GM21360 (cell line): ENCODE data around the gene SHFL.

ENCODE experiments used
- ATAC-seq: cut with Tn5 transposase; IDR thresholded peaks from one replicate; pipeline ENCODE4 v1.9.1; 2021; ENCODE audit warnings: mild to moderate bottlenecking, moderate library complexity; ENCODE audit not compliant: unreplicated experiment

SHFL gene

GRCh38 chr19:10087296-10088061, 1.4 kb downstream of the SHFL start:
- ATAC-seq: no peak

GRCh38 chr19:10088949-10089554, 2.9 kb downstream of the SHFL start:
- ATAC-seq: no peak

GRCh38 chr19:10089801-10090375, 3.8 kb downstream of the SHFL start:
- no peak for ATAC-seq

- no peak for ATAC-seq
Measured at GRCh38 chr19:10091370-10091687, 5.2 kb downstream of the SHFL start.

GRCh38 chr19:10091895-10092641, 6.0 kb downstream of the SHFL start:
- ATAC-seq: no peak

- no peak for ATAC-seq
Measured at GRCh38 chr19:10092648-10093294, 6.7 kb downstream of the SHFL start.

- no peak for ATAC-seq
Measured at GRCh38 chr19:10093295-10094186, 7.4 kb downstream of the SHFL start.

GRCh38 chr19:10095622-10095947, 9.5 kb downstream of the SHFL start:
- no peak for ATAC-seq

GRCh38 chr19:10095948-10096614, 10.0 kb downstream of the SHFL start:
- peak; percentile 71 for ATAC-seq

GRCh38 chr19:10096615-10096963, 10.5 kb downstream of the SHFL start:
- ATAC-seq: no peak

- no peak for ATAC-seq
Measured at GRCh38 chr19:10100163-10100785, 14.2 kb downstream of the SHFL start.

- ATAC-seq: no peak
Measured at GRCh38 chr19:10102787-10103236, 16.7 kb downstream of the SHFL start.

- no peak for ATAC-seq
Measured at GRCh38 chr19:10104130-10104513, 18.0 kb downstream of the SHFL start.

GRCh38 chr19:10104665-10105508, 18.8 kb downstream of the SHFL start:
- ATAC-seq: peak; percentile 39

- ATAC-seq: no peak
Measured at GRCh38 chr19:10105509-10106099, 19.5 kb downstream of the SHFL start.

- peak; percentile 45 for ATAC-seq
Measured at GRCh38 chr19:10106100-10106936, 20.2 kb downstream of the SHFL start, which contains the start of gene PPAN. TSS of gene PPAN (plus strand) at chr19:10106362. CDS start at chr19:10106395, 33 bp downstream.

- no peak for ATAC-seq
Measured at GRCh38 chr19:10107254-10107653, 21.1 kb downstream of the SHFL start.
